ENCODE measurements around the gene CREB5. TPM values are rescaled to one million over a fixed set of nuclear protein-coding genes. Genes with fewer than 3 reads are reported as not detected.

The CREB5 gene
- total RNA-seq, 1 experiment from 2014 or later, result 0.49 TPM

DNA sequence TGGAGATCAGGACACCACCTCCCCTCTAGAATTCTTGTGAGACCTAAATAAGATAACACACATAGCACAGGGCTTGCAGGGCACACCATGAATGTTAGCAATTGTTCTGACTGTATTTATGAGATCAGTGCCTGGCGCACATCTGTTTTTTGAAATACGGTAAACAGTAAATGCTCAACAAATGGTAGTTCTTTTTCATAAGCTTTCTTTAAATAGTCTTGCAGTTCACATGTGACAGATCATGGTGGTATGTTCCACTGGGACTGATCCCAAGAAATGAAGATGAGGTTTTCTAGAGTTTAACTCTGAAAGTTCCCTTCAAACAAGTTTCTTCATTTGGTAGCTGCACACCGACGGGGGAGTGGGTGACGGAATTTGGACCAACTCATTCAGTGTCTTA is 34.8 kb downstream of the CREB5 start:
- Histone ChIP-seq H3K79me2 (ENCODE audit: insufficient read depth, low read length) (no peaks in the 10 kb centered on the region), H3K4me2 (ENCODE audit: low read length) (no peak overlapping the region), H4K20me1 (ENCODE audit: insufficient read depth) (no peaks in the 10 kb centered on the region), H3K27ac (ENCODE audit: low read depth, low read length) (no peak overlapping the region), H2AFZ (ENCODE audit: low read depth, low read length, poor library complexity, severe bottlenecking) (no peak overlapping the region), H3K9ac (ENCODE audit: low read length) (no peak overlapping the region), H3K36me3 (ENCODE audit: control insufficient read depth in 1 of 2, insufficient read depth in 2 of 2, low read length in 2 of 2) (no peaks in the 10 kb centered on the region), H3K9me3 (ENCODE audit: control insufficient read depth in 1 of 2, insufficient read depth in 1 of 2, low read depth in 1 of 2, low read length in 2 of 2) (no peaks in the 10 kb centered on the region), H3K4me1 (ENCODE audit: control insufficient read depth in 1 of 2, insufficient read depth in 2 of 2, low read length in 2 of 2) (no peaks in the 10 kb centered on the region), H3K4me3 (replicated peaks in 1 of 2; ENCODE audit: low read depth in 1 of 2, low read length in 2 of 2) (no peak overlapping the region), H3K27me3 (ENCODE audit: insufficient read depth, low read length) (peaks cover 81% of the 10 kb centered on the region), H3K9me2 (ENCODE audit: insufficient read depth) (no peaks in the 10 kb centered on the region)
- ATAC-seq (no peak), DNase-seq (ENCODE audit: low read depth, low spot score) (no peak)
- RAD21 ChIA-PET (ENCODE audit: low non-redundant PET in 1 of 2, low total read pairs in 2 of 2, uncharacterized antibody in 2 of 2, unreplicated experiment in 2 of 2), result no interaction called here
- CTCF ChIA-PET, result no interaction called here
- POLR2A ChIA-PET, result no interaction called here
- intact Hi-C loops (cut with micrococcal nuclease), result no loop called here
- BruUV-seq (replicated peaks), result no TSS peak
- TF ChIP-seq POLR2AphosphoS5 (IDR thresholded peaks at IDR 0.05; ENCODE audit: low read depth, low read length), result no peak
- TF ChIP-seq, protein P1, sequence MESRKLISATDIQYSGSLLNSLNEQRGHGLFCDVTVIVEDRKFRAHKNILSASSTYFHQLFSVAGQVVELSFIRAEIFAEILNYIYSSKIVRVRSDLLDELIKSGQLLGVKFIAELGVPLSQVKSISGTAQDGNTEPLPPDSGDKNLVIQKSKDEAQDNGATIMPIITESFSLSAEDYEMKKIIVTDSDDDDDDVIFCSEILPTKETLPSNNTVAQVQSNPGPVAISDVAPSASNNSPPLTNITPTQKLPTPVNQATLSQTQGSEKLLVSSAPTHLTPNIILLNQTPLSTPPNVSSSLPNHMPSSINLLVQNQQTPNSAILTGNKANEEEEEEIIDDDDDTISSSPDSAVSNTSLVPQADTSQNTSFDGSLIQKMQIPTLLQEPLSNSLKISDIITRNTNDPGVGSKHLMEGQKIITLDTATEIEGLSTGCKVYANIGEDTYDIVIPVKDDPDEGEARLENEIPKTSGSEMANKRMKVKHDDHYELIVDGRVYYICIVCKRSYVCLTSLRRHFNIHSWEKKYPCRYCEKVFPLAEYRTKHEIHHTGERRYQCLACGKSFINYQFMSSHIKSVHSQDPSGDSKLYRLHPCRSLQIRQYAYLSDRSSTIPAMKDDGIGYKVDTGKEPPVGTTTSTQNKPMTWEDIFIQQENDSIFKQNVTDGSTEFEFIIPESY (IDR thresholded peaks at IDR 0.05; ENCODE audit: extremely low read depth, insufficient replicate concordance, low read length), result no peak
- TF ChIP-seq SP1 (IDR thresholded peaks at IDR 0.05; ENCODE audit: low read depth), result no peak
- TF ChIP-seq SIN3A (IDR thresholded peaks at IDR 0.05; ENCODE audit: low read depth), result no peak
- TF ChIP-seq POLR2A (IDR thresholded peaks at IDR 0.05; ENCODE audit: borderline replicate concordance, extremely low read depth, insufficient read depth, insufficient read length), result no peak
- no peak for TF ChIP-seq SRF (IDR thresholded peaks at IDR 0.05; ENCODE audit: low read depth)
- TF ChIP-seq, protein P2, sequence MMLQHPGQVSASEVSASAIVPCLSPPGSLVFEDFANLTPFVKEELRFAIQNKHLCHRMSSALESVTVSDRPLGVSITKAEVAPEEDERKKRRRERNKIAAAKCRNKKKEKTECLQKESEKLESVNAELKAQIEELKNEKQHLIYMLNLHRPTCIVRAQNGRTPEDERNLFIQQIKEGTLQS (IDR thresholded peaks at IDR 0.05), result no peak
- TF ChIP-seq, protein P3, sequence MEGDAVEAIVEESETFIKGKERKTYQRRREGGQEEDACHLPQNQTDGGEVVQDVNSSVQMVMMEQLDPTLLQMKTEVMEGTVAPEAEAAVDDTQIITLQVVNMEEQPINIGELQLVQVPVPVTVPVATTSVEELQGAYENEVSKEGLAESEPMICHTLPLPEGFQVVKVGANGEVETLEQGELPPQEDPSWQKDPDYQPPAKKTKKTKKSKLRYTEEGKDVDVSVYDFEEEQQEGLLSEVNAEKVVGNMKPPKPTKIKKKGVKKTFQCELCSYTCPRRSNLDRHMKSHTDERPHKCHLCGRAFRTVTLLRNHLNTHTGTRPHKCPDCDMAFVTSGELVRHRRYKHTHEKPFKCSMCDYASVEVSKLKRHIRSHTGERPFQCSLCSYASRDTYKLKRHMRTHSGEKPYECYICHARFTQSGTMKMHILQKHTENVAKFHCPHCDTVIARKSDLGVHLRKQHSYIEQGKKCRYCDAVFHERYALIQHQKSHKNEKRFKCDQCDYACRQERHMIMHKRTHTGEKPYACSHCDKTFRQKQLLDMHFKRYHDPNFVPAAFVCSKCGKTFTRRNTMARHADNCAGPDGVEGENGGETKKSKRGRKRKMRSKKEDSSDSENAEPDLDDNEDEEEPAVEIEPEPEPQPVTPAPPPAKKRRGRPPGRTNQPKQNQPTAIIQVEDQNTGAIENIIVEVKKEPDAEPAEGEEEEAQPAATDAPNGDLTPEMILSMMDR (IDR thresholded peaks at IDR 0.05 in 2 of 3, conservative IDR thresholded peaks at IDR 0.05 in 1 of 3; ENCODE audit: borderline replicate concordance in 1 of 3, insufficient read depth in 1 of 3, low read depth in 2 of 3, low read length in 2 of 3), result no peak
- TF ChIP-seq CEBPB (IDR thresholded peaks at IDR 0.05; ENCODE audit: low read depth), result no peak
- TF ChIP-seq EGR1 (IDR thresholded peaks at IDR 0.05; ENCODE audit: low read depth), result no peak
- no peak for TF ChIP-seq ELF1 (IDR thresholded peaks at IDR 0.05; ENCODE audit: borderline replicate concordance, low read depth)
- no peak for TF ChIP-seq JUND (IDR thresholded peaks at IDR 0.05)
- no peak for TF ChIP-seq ZFX (IDR thresholded peaks at IDR 0.05)
- TF ChIP-seq RAD21 (IDR thresholded peaks at IDR 0.05; ENCODE audit: low read depth), result no peak
- no peak for TF ChIP-seq EZH2phosphoT487 (IDR thresholded peaks at IDR 0.05; ENCODE audit: borderline replicate concordance)
- TF ChIP-seq EZH2 (IDR thresholded peaks at IDR 0.05), result no peak
